ENCODE results near the gene ATP6V1C2.

The ATP6V1C2 gene

DNA sequence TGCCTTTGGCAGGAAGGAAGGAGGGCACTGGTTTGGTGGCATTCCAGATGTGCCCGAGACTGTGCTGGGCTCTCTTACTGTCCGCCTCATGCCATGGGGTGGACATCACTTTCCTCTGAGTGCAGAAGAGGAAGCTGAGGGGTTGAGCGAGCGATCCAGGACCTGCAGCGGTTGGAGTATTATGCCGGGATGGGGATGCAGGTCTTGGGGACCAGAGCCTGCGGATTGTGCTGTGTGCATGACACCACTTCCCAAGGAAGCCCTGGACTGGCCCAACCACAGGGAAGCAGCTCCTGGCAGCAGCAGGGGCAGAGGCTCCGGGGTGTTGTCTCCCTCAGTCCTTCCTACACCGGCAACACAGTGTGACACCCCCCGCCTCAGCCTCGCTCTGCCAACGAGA is 44.5 kb downstream of the ATP6V1C2 start:
- 95% methylated on average over 12 of the region's 12 CpGs for WGBS
- Histone ChIP-seq H2BK15ac (ENCODE audit: low read depth, poor library complexity, severe bottlenecking) (no peak overlapping the region), H3K9ac (ENCODE audit: low read length) (no peak overlapping the region), H3K9me3 (ENCODE audit: control insufficient read depth, low read length) (no peaks in the 10 kb centered on the region), H2AK5ac (ENCODE audit: low read length, severe bottlenecking) (no peak overlapping the region), H3K36me3 (ENCODE audit: control insufficient read depth in 1 of 2, insufficient read depth in 2 of 2, low read depth in 1 of 2, low read length in 2 of 2) (no peaks in the 10 kb centered on the region), H2AFZ (ENCODE audit: low read depth, low read length) (no peak overlapping the region), H4K8ac (ENCODE audit: low read length) (no peak overlapping the region), H2BK120ac (ENCODE audit: low read depth, low read length) (no peak overlapping the region), H2BK12ac (ENCODE audit: low read length in 2 of 2) (no peak overlapping the region), H3K27ac (ENCODE audit: low read length, poor library complexity, severe bottlenecking) (no peak overlapping the region), H2BK5ac (ENCODE audit: low read depth, low read length, poor library complexity, severe bottlenecking) (no peak overlapping the region), H3K4me1 (ENCODE audit: control insufficient read depth, insufficient read depth, low read depth, low read length) (peaks cover 2% of the 10 kb centered on the region), H3K14ac (ENCODE audit: low read length in 2 of 2) (no peak overlapping the region), H3K23ac (ENCODE audit: low read length in 2 of 2) (no peak overlapping the region), H3K4ac (ENCODE audit: low read depth in 1 of 2, low read length in 2 of 2) (no peak overlapping the region), H3K27me3 (ENCODE audit: control insufficient read depth in 1 of 2, insufficient read depth in 1 of 2, low read length in 2 of 2) (peaks cover 21 to 39% of the 10 kb centered on the region in 2 experiments), H3K18ac (ENCODE audit: low read depth in 1 of 2, low read length in 2 of 2) (no peak overlapping the region), H4K91ac (ENCODE audit: low read length) (no peak overlapping the region), H3K4me3 (ENCODE audit: insufficient read depth in 1 of 2, low read depth in 1 of 2, low read length in 2 of 2) (no peak overlapping the region), H3K79me1 (replicated peaks; ENCODE audit: low read length, poor library complexity, severe bottlenecking) (no peaks in the 10 kb centered on the region), H3K4me2 (ENCODE audit: low read length, poor library complexity, severe bottlenecking) (no peak overlapping the region)
- no peak for DNase-seq

GRCh38 chr2:10768063-10768507 is 46.7 kb downstream of the ATP6V1C2 start:
- Histone ChIP-seq H3K23ac (ENCODE audit: low read length in 2 of 2) (no peak overlapping the region), H2BK120ac (ENCODE audit: low read depth, low read length) (no peak overlapping the region), H3K36me3 (ENCODE audit: control insufficient read depth in 1 of 2, insufficient read depth in 2 of 2, low read depth in 1 of 2, low read length in 2 of 2) (no peaks in the 10 kb centered on the region), H2AK5ac (ENCODE audit: low read length, severe bottlenecking) (no peak overlapping the region), H4K91ac (ENCODE audit: low read length) (no peak overlapping the region), H3K18ac (ENCODE audit: low read depth in 1 of 2, low read length in 2 of 2) (no peak overlapping the region), H3K27me3 (ENCODE audit: control insufficient read depth in 1 of 2, insufficient read depth in 1 of 2, low read length in 2 of 2) (peaks cover 25 to 30% of the 10 kb centered on the region in 2 experiments), H3K4me3 (ENCODE audit: insufficient read depth in 1 of 2, low read depth in 1 of 2, low read length in 2 of 2) (no peak overlapping the region), H2BK15ac (ENCODE audit: low read depth, poor library complexity, severe bottlenecking) (no peak overlapping the region), H3K27ac (ENCODE audit: low read length, poor library complexity, severe bottlenecking) (no peak overlapping the region), H3K79me1 (replicated peaks; ENCODE audit: low read length, poor library complexity, severe bottlenecking) (no peaks in the 10 kb centered on the region), H3K4ac (ENCODE audit: low read depth in 1 of 2, low read length in 2 of 2) (no peak overlapping the region), H4K8ac (ENCODE audit: low read length) (no peak overlapping the region), H2BK5ac (ENCODE audit: low read depth, low read length, poor library complexity, severe bottlenecking) (no peak overlapping the region), H2BK12ac (ENCODE audit: low read length in 2 of 2) (no peak overlapping the region), H3K9me3 (ENCODE audit: control insufficient read depth, low read length) (no peaks in the 10 kb centered on the region), H2AFZ (ENCODE audit: low read depth, low read length) (no peak overlapping the region), H3K4me2 (ENCODE audit: low read length, poor library complexity, severe bottlenecking) (no peak overlapping the region), H3K4me1 (ENCODE audit: control insufficient read depth, insufficient read depth, low read depth, low read length) (peaks cover 2% of the 10 kb centered on the region), H3K14ac (ENCODE audit: low read length in 2 of 2) (no peak overlapping the region), H3K9ac (ENCODE audit: low read length) (no peak overlapping the region)
- 74% methylated on average over 16 of the region's 16 CpGs for WGBS
- DNase-seq: no peak

DNA sequence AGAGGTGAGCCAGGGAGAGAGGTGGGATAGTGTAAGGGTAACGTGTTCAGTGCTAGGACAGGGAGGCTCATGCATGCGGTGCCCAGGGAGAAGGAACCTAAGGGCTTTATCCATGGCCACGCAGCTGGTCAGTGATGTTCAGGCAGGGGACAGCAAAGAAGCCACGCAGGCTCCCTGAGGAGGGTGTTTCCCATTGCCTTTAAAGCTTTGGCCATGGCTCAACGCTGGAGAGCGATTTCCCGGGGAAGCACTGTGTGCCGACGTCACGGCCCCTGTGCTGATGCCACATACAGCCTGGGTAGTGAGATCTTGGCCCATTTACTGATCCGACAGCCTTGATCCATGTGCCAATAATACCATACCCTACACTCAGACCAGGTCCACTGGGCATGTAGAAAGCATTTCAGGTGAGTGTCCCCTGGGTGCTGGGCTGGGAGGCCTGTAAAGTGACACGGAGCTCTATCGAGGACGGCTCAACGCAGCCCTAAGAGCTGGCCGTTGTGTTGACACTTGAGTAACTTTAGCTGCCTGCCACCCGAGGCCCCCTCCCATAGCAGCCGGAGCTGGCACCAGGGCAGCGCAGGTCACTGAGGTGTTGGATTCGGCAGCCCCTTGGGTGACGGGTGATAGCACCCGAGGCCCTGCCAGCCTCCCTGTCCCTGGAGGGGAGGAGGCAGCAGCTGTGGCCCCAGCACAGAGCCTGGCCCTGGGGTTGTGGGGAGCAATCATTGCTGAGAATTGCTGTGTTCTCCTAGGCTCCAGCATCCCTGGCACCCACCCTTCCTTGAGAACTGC is 49.7 kb downstream of the ATP6V1C2 start:
- H3K4me1 ChIP-seq (ENCODE audit: control insufficient read depth, insufficient read depth, low read depth, low read length): peaks cover 5% of the 10 kb centered on the region
- no peak overlapping the region for H3K4me3 ChIP-seq (ENCODE audit: insufficient read depth in 1 of 2, low read depth in 1 of 2, low read length in 2 of 2)
- no peaks in the 10 kb centered on the region for H3K9me3 ChIP-seq (ENCODE audit: control insufficient read depth, low read length)
- no peak overlapping the region for H2BK12ac ChIP-seq (ENCODE audit: low read length in 2 of 2)
- H2BK5ac ChIP-seq (ENCODE audit: low read depth, low read length, poor library complexity, severe bottlenecking): no peak overlapping the region
- no peak overlapping the region for H3K4ac ChIP-seq (ENCODE audit: low read depth in 1 of 2, low read length in 2 of 2)
- H3K18ac ChIP-seq (ENCODE audit: low read depth in 1 of 2, low read length in 2 of 2): no peak overlapping the region
- no peak overlapping the region for H2AK5ac ChIP-seq (ENCODE audit: low read length, severe bottlenecking)
- no peak overlapping the region for H4K91ac ChIP-seq (ENCODE audit: low read length)
- peak overlapping the region in 1 of 2 experiments; percentile 14 for H3K23ac ChIP-seq (ENCODE audit: low read length in 2 of 2)
- H3K14ac ChIP-seq (ENCODE audit: low read length in 2 of 2): no peak overlapping the region
- H3K36me3 ChIP-seq (ENCODE audit: control insufficient read depth in 1 of 2, insufficient read depth in 2 of 2, low read depth in 1 of 2, low read length in 2 of 2): peaks cover 0 to 10% of the 10 kb centered on the region in 2 experiments
- H2BK120ac ChIP-seq (ENCODE audit: low read depth, low read length): no peak overlapping the region
- no peak overlapping the region for H2AFZ ChIP-seq (ENCODE audit: low read depth, low read length)
- H3K4me2 ChIP-seq (ENCODE audit: low read length, poor library complexity, severe bottlenecking): no peak overlapping the region
- whole genome bisulfite sequencing: 85% methylated on average over 22 of the region's 22 CpGs
- no peak overlapping the region for H3K27ac ChIP-seq (ENCODE audit: low read length, poor library complexity, severe bottlenecking)
- H3K27me3 ChIP-seq (ENCODE audit: control insufficient read depth in 1 of 2, insufficient read depth in 1 of 2, low read length in 2 of 2): peaks cover 10 to 13% of the 10 kb centered on the region in 2 experiments
- H4K8ac ChIP-seq (ENCODE audit: low read length): no peak overlapping the region
- no peaks in the 10 kb centered on the region for H3K79me1 ChIP-seq (replicated peaks; ENCODE audit: low read length, poor library complexity, severe bottlenecking)
- no peak overlapping the region for H3K9ac ChIP-seq (ENCODE audit: low read length)
- no peak for DNase-seq
- H2BK15ac ChIP-seq (ENCODE audit: low read depth, poor library complexity, severe bottlenecking): no peak overlapping the region

- Histone ChIP-seq H3K9me3 (ENCODE audit: control insufficient read depth, low read length) (no peaks in the 10 kb centered on the region), H2BK15ac (ENCODE audit: low read depth, poor library complexity, severe bottlenecking) (no peak overlapping the region), H3K18ac (ENCODE audit: low read depth in 1 of 2, low read length in 2 of 2) (no peak overlapping the region), H2AFZ (ENCODE audit: low read depth, low read length) (no peak overlapping the region), H3K4me3 (ENCODE audit: insufficient read depth in 1 of 2, low read depth in 1 of 2, low read length in 2 of 2) (no peak overlapping the region), H4K8ac (ENCODE audit: low read length) (no peak overlapping the region), H3K14ac (ENCODE audit: low read length in 2 of 2) (no peak overlapping the region), H3K4me1 (ENCODE audit: control insufficient read depth, insufficient read depth, low read depth, low read length) (peaks cover 5% of the 10 kb centered on the region), H3K4ac (ENCODE audit: low read depth in 1 of 2, low read length in 2 of 2) (no peak overlapping the region), H3K4me2 (ENCODE audit: low read length, poor library complexity, severe bottlenecking) (no peak overlapping the region), H4K91ac (ENCODE audit: low read length) (no peak overlapping the region), H3K23ac (ENCODE audit: low read length in 2 of 2) (no peak overlapping the region), H2BK120ac (ENCODE audit: low read depth, low read length) (no peak overlapping the region), H2AK5ac (ENCODE audit: low read length, severe bottlenecking) (no peak overlapping the region), H2BK5ac (ENCODE audit: low read depth, low read length, poor library complexity, severe bottlenecking) (no peak overlapping the region), H3K27ac (ENCODE audit: low read length, poor library complexity, severe bottlenecking) (no peak overlapping the region), H3K27me3 (ENCODE audit: control insufficient read depth in 1 of 2, insufficient read depth in 1 of 2, low read length in 2 of 2) (peaks cover 10 to 13% of the 10 kb centered on the region in 2 experiments), H3K79me1 (replicated peaks; ENCODE audit: low read length, poor library complexity, severe bottlenecking) (no peaks in the 10 kb centered on the region), H3K9ac (ENCODE audit: low read length) (no peak overlapping the region), H3K36me3 (ENCODE audit: control insufficient read depth in 1 of 2, insufficient read depth in 2 of 2, low read depth in 1 of 2, low read length in 2 of 2) (peaks cover 0 to 16% of the 10 kb centered on the region in 2 experiments), H2BK12ac (ENCODE audit: low read length in 2 of 2) (no peak overlapping the region)
- DNase-seq: no peak
- 98% methylated on average over 11 of the region's 13 CpGs for WGBS
Observed at GRCh38 chr2:10771786-10772185, 50.4 kb downstream of the ATP6V1C2 start.
